Measurements from ENCODE around the gene AQP2.
"Not testable (repeated sequence)": the region's sequence is repeated elsewhere in the genome, so short reads cannot be mapped to it uniquely, and the experiment has no call there.

Gene AQP2

GRCh38 chr12:49970658-49971057 lies 20.1 kb downstream of the AQP2 start:
- DNase-seq: no peak

GRCh38 chr12:49971141-49971540 lies 20.6 kb downstream of the AQP2 start:
- no peak for DNase-seq

- no peak for DNase-seq
These were observed 21.6 kb downstream of the AQP2 start for GRCh38 chr12:49972129-49972528.

GRCh38 chr12:49972641-49973360 lies 22.3 kb downstream of the AQP2 start, which contains the start of gene AQP6:
AQP6 (plus strand) TSS chr12:49972947; CDS start chr12:49973174, 227 bp downstream.
- DNase-seq: no peak

GRCh38 chr12:49973361-49973830 lies 22.9 kb downstream of the AQP2 start:
- no peak for DNase-seq

- peak; percentile 45 for DNase-seq
These were observed 23.7 kb downstream of the AQP2 start for GRCh38 chr12:49974231-49974675.

GRCh38 chr12:49974677-49975317 lies 24.3 kb downstream of the AQP2 start:
- DNase-seq: no peak

GRCh38 chr12:49975318-49975761 lies 24.8 kb downstream of the AQP2 start:
- DNase-seq: no peak

- DNase-seq: no peak
These were observed 26.0 kb downstream of the AQP2 start for GRCh38 chr12:49976557-49976956.

GRCh38 chr12:49978125-49978524 lies 27.6 kb downstream of the AQP2 start:
- DNase-seq: no peak

GRCh38 chr12:49979016-49979586 lies 28.6 kb downstream of the AQP2 start:
- DNase-seq: no peak

GRCh38 chr12:49979791-49980190 lies 29.3 kb downstream of the AQP2 start:
- DNase-seq: no peak

GRCh38 chr12:49980501-49981349 lies 30.2 kb downstream of the AQP2 start:
- no peak for DNase-seq

GRCh38 chr12:49982246-49983087 lies 31.9 kb downstream of the AQP2 start:
- DNase-seq: no peak

- DNase-seq: peak; percentile 92
These were observed 33.4 kb downstream of the AQP2 start for GRCh38 chr12:49983892-49984291.

- no peak for DNase-seq
These were observed 34.2 kb downstream of the AQP2 start for GRCh38 chr12:49984476-49985359.

- no peak for DNase-seq
These were observed 35.4 kb downstream of the AQP2 start for GRCh38 chr12:49985981-49986380.

GRCh38 chr12:49986476-49986875 lies 35.9 kb downstream of the AQP2 start:
- DNase-seq: not testable (repeated sequence)

- DNase-seq: no peak
These were observed 37.2 kb downstream of the AQP2 start for GRCh38 chr12:49987625-49988303.

- not testable (repeated sequence) for DNase-seq
These were observed 38.9 kb downstream of the AQP2 start for GRCh38 chr12:49989400-49989799.
